HG02588 (cell line): ENCODE measurements around the gene PLD4.

Experiments
- ATAC-seq: cut with Tn5 transposase; IDR thresholded peaks from one replicate; pipeline ENCODE4 v1.9.1; 2021; ENCODE audit warnings: mild to moderate bottlenecking, moderate library complexity; ENCODE audit not compliant: unreplicated experiment

Gene PLD4

DNA sequence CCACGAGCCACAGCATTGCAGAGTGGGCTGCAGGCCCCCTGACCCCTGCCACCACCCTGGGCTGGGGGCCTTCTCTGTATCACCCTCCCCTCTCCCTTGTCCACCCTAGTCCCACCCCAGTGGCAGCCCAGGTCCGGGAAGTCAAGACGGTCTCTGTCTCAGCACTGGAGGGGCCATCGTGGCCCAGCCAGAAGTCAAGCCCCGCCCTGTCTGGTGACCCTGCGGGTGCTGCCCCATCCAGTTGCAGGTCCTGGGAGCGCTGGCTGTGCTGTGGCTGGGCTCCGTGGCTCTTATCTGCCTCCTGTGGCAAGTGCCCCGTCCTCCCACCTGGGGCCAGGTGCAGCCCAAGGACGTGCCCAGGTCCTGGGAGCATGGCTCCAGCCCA is 2.7 kb downstream of the PLD4 start:
- no peak for ATAC-seq

DNA sequence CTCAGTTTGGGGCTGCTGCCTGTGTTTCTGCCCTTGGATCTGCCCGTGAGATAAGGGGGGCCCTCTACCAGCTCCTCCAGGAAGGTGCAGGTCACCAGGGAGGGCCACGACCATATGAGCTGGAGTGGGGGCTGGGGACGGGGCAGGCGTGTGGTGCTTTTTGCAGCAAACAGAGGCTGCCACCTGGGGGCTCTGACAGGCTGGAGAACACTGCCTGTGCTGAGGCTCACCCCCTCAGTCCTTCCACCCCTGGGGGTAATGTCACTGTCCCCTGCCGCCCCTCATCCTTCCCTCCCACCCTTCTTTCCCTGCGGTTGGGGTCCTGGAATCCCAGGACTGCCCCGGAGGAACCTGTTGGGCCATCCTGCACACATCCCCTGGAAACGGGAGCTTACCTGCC is 3.2 kb downstream of the PLD4 start:
- no peak for ATAC-seq

DNA sequence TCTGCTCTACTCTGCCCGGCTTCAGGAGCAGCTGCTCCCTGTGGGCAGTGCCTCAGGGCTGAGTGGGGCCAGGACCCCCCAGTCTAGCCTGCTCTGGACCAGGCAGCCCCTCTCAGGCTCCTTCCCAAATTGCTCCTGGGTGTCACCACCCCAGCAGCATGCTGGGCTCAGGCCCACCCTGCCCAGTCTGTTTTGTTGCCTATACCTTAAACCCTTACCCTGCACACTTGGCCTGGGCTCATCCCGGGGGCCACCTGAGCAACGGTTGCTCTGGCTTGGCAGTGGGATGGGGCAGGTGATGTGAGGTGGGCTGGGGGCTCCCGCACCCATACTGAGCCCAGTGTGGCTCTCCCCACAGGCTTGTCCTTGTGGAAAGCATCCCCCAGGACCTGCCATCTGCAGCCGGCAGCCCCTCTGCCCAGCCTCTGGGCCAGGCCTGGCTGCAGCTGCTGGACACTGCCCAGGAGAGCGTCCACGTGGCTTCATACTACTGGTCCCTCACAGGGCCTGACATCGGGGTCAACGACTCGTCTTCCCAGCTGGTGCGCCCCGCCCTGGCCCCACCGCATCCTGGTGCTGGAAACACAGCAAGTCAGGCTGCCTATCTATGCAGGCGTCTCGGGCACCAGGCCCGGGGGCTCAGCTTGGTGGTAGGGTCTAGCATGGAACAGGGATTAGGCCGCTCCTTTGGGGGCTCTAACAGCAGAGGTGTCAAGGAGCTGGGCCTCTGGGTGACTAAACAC is 3.9 kb downstream of the PLD4 start:
- no peak for ATAC-seq

DNA sequence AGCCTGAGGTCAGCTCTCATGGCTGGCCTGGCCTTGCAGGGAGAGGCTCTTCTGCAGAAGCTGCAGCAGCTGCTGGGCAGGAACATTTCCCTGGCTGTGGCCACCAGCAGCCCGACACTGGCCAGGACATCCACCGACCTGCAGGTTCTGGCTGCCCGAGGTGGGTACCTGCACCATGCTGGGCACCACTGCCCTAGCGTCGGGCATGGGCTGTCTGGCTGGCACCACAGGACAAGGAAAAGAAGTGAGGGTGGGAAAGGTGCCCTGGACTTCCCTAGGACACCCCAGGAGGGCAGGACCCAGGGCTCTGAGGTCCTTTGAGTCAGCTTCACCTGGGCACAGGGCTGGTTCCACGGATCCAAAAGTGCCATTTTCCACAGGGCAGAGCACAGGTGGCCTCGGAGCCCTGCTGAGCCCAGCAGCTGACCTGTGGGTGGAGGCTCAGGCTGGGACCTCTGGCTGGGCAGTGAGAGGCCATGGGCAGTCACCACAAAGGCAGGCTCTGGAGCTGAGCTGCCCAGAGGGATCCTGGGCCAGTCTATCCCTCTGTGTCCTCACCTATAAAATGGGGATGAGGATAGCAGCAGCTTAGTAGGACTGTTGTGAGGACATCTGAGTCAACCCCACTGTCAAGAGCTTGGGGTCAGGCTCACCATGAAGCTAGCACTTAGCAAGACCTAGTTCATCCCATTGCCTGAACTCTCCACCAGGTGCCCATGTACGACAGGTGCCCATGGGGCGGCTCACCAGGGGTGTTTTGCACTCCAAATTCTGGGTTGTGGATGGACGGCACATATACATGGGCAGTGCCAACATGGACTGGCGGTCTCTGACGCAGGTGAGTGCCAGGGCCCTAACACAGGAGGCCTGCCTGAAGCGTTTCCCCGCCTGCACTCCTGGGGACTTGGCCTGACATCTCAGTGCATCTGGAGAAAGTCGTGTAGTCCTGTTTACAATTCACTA is 4.9 kb downstream of the PLD4 start:
- ATAC-seq, result no peak

DNA sequence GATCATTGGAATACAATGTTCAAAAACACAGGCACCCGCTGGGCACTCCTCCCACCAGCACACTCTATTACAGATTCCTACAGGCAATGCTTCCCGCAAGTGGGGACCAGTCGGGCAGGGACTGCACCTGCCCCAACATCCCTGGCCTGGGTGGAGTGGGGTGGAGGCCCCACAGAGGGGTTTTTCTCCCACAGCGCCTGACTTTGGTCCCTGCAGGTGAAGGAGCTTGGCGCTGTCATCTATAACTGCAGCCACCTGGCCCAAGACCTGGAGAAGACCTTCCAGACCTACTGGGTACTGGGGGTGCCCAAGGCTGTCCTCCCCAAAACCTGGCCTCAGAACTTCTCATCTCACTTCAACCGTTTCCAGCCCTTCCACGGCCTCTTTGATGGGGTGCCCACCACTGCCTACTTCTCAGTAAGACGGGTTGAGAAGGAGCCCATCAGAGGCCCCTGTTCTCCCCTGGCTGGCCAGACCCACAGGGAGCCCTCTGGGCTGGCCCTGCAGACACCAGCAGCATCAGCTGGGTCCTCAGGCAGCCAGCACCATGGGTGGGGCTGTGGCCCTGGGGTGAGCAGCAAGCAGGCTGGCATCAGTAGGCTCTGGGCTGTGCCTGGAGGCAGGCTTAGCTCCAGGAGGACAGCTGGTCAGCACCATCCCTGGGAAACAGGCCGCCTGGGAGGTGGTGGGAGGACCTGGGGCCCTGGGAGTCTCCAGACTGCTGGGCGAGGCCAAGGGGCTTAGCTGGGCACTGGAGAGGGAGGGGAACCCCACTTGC is 6.0 kb downstream of the PLD4 start:
- no peak for ATAC-seq

DNA sequence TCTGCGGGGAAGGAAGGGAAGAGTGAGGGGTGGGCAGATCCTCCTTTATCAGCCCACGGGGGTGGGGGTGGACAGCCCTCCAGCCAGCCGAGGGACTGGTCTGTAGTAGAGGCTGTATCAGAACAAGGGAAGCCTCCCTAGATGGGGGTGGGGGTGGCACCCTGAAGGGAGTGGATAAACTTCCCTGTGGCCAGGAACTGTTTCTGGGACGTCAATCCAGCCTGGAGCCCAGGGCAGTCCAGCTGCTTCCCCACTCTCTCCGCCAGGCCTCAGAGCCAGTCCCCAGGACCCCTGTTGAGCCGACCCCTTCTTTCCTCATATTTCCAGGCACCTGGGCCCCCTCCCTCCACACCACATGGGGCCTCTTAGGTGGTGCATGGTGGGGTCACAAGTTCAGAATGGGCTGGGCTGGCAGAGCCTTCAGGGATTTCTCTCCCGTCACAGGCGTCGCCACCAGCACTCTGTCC is 6.7 kb downstream of the PLD4 start:
- no peak for ATAC-seq

DNA sequence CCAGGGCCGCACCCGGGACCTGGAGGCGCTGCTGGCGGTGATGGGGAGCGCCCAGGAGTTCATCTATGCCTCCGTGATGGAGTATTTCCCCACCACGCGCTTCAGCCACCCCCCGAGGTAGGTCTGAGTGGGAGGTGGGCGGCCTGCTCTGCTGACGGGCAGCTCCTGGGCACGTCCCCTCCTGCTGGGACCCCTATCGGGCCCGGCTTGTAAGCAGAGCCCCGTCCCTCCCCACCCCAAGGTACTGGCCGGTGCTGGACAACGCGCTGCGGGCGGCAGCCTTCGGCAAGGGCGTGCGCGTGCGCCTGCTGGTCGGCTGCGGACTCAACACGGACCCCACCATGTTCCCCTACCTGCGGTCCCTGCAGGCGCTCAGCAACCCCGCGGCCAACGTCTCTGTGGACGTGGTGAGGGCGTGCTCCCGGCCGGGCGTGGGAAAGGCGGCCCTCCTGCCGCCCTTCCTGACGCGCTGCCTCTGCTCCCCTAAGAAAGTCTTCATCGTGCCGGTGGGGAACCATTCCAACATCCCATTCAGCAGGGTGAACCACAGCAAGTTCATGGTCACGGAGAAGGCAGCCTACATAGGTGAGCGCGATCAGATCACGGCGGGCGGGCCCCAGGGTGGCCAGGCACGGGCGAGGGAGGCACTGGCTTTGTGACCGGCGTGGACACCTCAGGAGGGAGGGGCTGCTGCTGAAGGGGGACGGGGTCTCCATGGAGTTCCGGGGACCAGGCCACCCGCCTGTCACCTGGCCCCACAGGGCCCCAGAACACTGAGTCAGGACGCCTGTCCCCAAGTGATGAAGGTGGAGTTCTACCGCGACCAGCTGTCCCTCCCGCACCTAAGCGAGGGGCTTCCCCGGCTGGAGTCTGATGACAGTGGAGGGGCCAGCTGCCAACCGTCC is 7.3 kb downstream of the PLD4 start:
- no peak for ATAC-seq

DNA sequence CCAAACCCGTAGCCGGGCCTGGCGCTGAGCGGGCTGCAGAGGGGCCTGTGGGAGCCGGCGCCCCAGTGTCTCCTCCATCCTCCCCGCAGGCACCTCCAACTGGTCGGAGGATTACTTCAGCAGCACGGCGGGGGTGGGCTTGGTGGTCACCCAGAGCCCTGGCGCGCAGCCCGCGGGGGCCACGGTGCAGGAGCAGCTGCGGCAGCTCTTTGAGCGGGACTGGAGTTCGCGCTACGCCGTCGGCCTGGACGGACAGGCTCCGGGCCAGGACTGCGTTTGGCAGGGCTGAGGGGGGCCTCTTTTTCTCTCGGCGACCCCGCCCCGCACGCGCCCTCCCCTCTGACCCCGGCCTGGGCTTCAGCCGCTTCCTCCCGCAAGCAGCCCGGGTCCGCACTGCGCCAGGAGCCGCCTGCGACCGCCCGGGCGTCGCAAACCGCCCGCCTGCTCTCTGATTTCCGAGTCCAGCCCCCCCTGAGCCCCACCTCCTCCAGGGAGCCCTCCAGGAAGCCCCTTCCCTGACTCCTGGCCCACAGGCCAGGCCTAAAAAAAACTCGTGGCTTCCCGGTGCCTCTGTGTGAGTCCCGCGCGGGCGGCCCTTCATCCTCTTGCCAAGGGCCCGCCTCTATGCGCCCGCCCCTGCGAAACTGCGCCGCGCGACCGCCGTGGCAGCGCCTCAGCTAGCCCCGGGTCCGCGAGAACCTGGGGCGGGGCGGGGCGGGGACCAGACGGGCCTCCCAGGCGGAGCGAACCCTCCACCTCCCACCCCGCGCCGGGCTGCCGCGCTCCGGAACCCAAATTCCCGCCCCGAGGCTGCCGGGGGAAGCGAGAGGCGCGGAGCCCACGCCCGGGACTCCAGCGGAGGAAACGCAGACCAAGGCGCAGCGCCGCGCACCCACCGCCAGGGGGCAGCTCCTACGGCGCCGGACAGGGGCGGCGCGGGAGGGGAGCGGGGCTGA is 8.3 kb downstream of the PLD4 start:
- no peak for ATAC-seq

DNA sequence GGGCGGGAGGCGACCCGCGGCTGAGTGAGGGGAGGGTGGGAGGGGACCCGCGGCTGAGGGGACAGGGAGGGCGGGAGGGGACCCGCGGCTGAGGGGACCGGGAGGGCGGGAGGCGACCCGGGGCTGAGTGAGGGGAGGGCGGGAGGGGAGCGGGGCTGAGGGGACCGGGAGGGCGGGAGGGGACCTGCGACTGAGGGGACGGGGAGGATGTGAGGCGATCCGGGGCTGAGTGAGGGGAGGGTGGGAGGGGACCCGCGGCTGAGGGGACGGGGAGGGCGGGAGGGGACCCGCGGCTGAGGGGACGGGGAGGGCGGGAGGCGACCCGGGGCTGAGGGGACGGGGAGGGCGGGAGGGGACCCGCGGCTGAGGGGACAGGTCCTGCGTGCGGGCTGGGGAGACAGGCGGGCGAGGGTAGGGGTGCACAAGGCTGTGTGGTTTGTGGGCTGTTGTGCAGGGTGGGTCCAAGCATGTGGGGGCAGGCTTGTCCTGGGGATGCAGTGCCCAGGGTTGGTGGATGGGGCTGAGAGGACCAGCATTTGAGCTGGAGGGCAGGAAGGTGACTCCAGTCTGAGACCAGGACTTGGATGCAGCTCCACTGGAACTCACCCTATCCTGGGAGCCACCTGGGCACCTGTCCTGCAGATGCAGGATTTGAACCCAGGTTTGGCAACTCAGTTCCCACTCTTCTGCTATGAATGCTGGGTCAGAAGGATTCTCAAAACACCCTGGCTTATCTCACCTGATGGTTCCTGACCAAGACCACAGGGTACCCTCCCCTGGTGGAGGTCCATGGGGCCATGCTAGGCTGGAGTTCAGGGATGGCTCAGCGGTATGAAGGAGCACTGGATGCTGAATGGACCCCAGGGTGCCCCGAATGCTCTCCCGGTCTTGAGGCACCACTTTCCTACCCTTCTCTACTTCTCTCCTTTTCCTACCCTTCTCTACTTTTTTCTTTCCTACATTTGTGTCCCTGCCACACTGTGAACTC is 9.4 kb downstream of the PLD4 start:
- ATAC-seq, result no peak

DNA sequence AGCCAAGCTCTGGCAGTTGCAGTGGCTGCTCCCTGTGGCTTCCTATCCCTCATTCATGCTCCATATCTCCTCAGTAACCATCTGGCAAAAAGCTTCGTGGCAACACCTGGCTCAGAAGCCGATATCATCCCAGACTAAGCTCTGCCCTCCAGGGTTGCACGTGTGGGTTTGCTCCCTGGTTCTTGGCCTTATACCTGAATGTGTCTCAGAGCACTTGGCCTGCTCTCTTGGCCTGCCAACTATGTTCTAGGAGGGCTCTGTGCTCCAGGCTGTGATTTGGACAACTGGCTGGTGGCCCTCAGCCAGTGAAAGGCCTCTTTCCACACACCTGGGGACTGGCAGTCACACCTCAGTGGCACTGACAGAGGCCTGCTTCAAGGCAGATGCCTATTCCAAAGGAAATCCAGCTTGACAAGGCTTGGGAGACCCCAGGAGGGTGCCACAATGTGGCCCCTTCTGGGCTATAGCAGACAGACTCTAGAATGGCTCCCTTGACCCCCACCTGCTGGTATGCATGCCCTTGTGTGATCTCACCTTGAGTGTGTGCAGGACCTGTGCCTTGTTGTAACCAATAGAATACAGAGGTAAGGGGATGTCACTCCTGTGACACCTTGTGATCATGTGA is 10.5 kb downstream of the PLD4 start:
- no peak for ATAC-seq

DNA sequence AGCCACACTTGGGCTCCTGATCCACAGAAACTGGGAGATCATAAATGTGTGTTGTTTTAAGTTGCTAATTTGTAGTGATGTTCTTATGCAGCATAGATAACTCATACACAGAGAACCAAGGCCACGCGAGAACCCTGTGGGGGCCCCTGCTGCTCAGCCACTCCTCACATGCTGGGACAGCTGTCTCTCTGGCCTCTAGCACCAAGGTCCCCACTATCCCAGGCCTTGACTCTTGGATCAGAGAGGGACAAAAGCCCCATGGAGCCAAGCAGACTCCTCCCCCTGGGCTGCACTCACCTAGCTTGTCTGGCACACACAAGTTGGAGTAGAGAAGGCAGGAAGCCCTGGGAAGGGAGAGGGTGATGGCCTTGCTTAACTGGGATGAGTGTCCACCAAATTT is 11.3 kb downstream of the PLD4 start:
- no peak for ATAC-seq

DNA sequence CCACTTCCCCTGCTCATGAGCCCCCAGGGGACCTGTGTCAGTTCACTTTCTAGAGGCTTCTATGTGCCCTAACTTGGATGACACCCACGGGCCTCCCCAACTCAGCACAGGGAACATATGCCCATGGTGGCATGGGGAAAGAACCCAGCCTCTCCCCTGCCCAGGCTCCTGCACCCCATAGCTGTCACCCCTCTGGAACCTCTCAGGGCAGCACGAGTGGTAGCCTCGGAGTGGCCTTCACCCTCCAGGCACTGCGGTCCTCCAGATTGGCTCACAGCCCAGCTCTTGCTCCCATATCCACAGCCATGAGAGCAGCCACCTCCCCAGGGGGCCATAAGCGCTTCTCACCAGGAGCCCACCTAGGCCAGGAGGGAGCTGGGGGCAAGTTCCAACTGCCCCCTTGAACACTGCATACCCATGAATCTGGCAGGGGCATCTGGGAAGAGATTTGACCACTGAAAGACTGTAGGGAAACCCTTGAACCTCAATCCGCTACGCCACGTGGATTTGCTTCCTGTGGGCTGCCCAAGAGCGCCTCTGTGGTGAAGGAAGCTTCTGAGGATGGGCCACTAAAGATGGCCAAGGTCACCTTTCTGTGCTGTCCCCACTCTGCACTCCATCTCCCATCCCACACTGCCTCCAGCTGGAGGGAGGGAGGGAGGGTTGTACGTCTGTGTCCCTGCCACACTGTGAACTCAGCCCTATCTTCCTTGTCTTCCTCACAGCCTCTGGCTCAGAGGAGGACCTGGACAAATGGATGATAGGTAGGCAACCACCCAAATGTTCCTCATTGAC is 11.9 kb downstream of the PLD4 start:
- ATAC-seq, result no peak

DNA sequence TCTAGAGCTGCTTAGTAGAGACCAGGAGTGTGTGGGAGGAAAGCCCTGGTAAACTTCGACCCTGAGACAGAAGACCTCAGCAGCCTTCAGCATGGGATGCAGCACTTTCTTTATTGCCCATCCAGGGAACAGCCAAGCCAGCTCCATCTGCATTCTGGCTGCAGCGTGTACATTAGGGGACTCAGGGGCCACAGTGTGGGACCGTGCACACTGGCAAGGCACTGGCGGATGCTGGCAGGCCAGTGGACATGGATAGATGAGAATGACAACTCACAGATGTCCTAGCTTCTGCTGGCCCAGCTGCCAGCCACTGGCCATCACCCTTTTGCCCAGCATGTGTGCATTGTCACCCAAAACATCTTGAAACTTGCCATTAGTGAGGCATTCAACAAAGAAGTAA is 12.5 kb downstream of the PLD4 start:
- ATAC-seq, result no peak

DNA sequence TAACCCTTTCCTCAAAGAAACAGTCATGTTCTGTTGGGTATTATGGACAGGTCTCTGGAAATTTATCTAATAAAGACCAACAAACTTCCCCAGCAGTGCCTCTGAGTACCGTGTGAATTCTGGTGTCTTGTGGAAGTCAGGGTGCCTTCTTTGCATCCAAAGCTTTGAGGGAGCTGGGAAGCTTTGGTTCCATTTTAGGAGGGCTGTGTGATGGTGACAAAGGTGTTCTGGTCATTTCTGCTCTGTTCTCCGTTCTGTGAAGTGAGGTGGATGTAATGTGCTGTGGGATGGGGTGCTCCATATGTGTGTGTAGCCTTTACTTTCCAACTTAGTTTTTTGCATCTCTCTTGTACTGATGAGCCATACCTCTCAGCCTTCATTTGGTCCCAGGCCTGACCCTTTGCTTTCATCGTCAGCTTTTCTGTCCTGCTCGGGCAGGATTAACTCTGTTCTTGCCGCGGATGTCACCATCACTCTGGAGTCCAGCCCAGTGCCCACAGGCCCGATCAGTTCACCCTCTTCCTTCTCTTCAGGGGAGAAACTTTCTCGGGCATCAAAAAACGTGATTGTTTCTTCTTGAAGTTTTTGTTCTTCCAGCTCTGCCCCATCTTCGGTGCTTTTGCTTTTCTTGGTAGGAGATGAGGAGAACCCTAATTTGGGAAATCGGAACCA is 13.2 kb downstream of the PLD4 start:
- ATAC-seq, result no peak

DNA sequence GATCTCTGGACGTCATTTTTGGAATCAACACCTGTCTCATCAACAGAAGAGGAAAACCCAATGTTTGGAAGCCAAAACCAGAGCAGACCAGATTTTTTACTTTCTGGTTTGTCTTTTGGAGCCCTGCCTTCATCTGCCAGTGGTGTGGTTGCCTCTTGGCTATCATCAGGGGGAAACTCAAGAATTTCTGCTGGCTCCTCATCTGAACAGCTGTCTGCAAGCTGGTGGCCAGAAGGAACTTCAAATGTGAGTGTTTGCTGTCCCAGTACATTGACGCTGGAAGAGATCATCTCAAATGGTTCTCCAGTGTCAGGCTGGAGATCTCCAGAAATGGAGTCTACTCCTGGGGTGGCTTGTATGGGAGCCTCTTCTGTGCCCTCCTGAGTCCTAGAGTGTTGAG is 13.8 kb downstream of the PLD4 start:
- no peak for ATAC-seq

DNA sequence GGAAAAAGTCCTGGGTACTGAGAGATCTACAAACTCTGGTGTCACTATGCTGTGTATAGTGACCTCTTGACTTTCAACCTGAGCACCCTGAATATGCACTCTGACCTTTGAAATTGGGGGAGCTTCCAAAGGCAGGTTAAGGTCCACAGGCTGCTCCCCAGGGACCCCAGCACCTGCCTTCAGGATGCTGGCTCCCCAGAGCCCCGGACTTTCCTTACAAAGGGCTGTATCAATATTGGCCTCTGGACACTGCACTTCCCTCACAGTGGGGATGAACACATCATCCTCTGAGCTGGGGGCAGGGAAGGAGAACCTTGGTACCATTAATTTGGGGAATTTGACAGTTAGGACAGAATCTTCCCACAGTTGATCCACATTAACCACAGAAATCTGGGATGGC is 14.3 kb downstream of the PLD4 start:
- ATAC-seq, result no peak
